ENCODE measurements around the gene TJP1.
"Not testable (repeated sequence)": the region's sequence is repeated elsewhere in the genome, so short reads cannot be mapped to it uniquely, and the experiment has no call there.

The TJP1 gene

GRCh38 chr15:29838352-29839010, 16.2 kb upstream of the TJP1 start:
- DNase-seq = no peak

- DNase-seq = no peak
Observed at GRCh38 chr15:29835301-29835700, 13.0 kb upstream of the TJP1 start.

GRCh38 chr15:29832709-29833108, 10.4 kb upstream of the TJP1 start:
- DNase-seq = no peak

- no peak for DNase-seq
Observed at GRCh38 chr15:29826908-29827820, 4.9 kb upstream of the TJP1 start.

- no peak for DNase-seq
Observed at GRCh38 chr15:29825227-29825626, 3.0 kb upstream of the TJP1 start.

- DNase-seq = no peak
Observed at GRCh38 chr15:29822684-29823459, 604 bp upstream of the TJP1 start.

- DNase-seq = peak; percentile 30
Observed at GRCh38 chr15:29821416-29822099, 710 bp downstream of the TJP1 start.

GRCh38 chr15:29820394-29821154, 1.7 kb downstream of the TJP1 start:
- no peak for DNase-seq

- no peak for DNase-seq
Observed at GRCh38 chr15:29819979-29820378, 2.3 kb downstream of the TJP1 start.

GRCh38 chr15:29818141-29818540, 4.1 kb downstream of the TJP1 start:
- no peak for DNase-seq

GRCh38 chr15:29817455-29817854, 4.8 kb downstream of the TJP1 start:
- DNase-seq = not testable (repeated sequence)

GRCh38 chr15:29815000-29815710, 7.1 kb downstream of the TJP1 start:
- DNase-seq = no peak

- no peak for DNase-seq
Observed at GRCh38 chr15:29813009-29813408, 9.3 kb downstream of the TJP1 start.

GRCh38 chr15:29812384-29812694, 9.9 kb downstream of the TJP1 start:
- no peak for DNase-seq

- DNase-seq = no peak
Observed at GRCh38 chr15:29811691-29812383, 10.4 kb downstream of the TJP1 start.

GRCh38 chr15:29805708-29806104, 16.6 kb downstream of the TJP1 start:
- no peak for DNase-seq

- no peak for DNase-seq
Observed at GRCh38 chr15:29805043-29805707, 17.1 kb downstream of the TJP1 start.

- no peak for DNase-seq
Observed at GRCh38 chr15:29802411-29802810, 19.9 kb downstream of the TJP1 start.

- no peak for DNase-seq
Observed at GRCh38 chr15:29800491-29801366, 21.5 kb downstream of the TJP1 start.
